DMS53 (cell line): Measurements from ENCODE around the gene TULP1.

Experiments
- DNase-seq: peaks from one replicate; lab custom pipeline; 2025; lab: John Stamatoyannopoulos, UW

Gene TULP1

DNA sequence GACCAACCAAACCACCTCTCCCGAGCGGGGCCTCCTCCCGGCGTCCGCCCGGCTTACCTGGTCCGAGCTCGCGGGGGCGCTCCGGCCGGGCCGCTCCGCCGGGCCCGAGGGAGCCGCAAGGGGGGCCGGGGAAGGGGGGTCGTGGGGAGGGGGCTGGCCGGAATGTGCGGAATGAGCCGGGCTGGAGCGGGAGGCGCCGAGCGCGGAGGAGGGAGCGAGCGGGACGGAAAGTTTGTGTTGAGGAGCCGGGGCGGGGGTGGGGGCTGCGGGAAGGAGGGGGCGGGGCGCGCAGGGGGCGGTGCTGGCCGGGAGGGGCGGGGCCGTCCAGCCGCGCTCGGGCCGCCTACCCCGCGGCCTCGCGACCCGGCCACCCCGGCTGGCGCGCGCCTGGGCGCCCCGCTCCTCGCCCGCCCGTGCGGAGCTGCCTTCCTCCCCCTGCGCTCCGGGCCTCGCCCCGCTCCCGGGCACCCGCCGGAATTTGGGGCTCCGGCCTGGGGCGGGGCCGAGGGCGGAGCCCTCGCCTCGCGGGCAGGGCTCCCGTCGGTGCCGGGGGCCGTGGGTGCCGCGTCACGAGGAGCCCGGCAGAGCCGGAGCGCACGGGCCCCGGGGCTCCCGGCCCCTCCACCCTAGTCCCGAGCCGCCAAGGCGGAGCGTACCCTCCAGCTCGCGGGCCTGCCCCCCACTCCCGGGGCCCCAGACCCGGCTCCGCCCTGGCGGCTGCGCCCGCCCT is 15.7 kb downstream of the TULP1 start, which contains the start of gene TEAD3:
TEAD3 (minus strand) TSS at position 239 of the 730 bp plus-strand sequence.
- DNase-seq, result peak; percentile 72

DNA sequence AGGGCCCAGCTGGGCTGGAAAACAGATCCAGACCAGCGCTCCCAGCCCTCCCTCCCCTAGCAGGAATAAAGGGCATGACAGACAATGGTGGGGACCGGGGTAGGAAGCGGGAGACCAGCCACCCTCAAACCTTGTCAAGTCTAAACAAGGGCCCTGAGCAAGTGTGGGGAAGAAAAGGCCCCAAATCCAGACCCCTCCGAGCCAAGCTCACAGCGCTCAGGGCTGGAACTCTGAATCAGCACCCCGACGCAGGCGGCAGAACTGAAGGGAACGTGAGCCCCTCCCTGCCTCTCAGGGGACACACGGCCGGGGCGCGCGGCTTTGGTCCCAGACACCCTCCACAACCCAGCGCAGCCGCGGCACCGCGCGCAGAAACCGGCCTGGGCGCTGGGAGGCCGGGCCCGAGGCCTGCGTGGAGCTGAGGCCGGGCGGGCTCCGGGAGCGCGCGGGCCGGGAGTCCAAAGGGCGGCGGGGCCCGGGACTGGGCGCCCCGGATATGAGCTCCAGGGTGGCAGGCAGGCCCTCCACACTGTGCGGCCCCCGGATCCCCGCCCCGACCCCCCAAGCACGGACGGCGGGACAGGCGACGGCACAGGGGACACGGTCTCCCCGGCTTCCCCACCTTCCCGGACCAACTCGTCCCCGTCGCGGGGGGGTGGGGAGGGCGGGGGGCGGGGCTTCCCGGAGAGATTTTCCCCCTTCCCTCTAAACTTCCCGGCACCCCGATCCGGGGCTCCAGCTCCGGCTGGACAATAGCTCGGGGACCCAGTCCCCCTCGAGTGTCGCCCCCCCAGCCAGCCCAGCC is 16.5 kb downstream of the TULP1 start:
- peak; percentile 65 for DNase-seq

DNA sequence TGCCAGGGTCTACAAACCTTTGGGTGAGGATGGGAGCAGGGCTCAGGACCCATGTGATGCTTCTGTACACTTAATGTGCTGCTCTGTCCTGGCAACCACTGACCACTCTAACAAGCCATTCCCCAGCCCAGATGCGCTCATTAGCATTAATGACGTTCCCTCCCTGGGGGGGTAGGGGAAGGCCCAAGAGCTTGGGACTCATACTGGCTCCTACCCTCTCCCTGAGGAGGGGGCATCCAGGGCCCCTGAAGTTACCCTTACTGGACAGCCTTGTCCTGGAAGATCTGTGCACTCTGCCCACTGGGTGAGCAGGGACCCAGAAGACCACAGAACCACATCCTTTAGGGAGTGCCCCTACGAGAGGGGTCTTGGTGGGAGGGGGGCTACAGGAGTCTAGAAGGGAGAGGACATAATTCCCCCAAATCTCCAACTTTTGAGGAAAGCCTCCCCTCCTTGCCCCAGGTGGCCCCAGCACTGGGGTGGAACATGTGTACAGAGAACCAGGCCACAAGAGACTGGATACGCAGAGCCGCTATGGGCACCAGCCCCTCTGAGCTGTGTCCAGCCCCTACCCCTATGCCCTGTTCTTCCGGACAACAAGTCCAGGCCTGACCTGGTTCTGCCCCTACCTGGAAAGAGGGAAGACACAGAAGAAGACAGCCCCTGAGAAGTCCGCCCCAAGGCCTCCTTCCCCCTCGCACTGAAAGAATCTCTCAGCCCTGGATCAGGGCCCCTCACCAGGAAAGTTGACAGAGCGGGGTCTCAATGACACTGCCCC is 17.2 kb downstream of the TULP1 start:
- no peak for DNase-seq

DNA sequence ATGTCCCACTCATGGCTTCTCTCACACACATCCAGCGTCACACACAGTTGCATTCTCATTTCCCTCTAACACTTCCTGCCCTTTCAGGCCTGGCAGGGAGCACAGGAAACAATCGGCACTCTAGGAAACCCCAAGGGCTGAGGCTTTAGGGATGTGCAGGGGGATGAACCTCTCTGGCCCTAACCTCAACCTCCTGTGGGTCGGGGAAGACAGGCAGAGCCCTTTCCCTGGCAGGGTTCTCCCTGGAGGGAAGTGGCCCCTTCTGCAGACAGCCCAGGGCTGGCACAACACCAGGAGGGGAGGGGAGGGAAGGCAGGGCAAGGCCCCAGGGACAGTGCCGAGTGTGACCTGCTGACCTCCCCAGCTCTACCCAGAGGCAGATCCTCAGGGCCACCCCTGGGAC is 18.5 kb downstream of the TULP1 start:
- no peak for DNase-seq

DNA sequence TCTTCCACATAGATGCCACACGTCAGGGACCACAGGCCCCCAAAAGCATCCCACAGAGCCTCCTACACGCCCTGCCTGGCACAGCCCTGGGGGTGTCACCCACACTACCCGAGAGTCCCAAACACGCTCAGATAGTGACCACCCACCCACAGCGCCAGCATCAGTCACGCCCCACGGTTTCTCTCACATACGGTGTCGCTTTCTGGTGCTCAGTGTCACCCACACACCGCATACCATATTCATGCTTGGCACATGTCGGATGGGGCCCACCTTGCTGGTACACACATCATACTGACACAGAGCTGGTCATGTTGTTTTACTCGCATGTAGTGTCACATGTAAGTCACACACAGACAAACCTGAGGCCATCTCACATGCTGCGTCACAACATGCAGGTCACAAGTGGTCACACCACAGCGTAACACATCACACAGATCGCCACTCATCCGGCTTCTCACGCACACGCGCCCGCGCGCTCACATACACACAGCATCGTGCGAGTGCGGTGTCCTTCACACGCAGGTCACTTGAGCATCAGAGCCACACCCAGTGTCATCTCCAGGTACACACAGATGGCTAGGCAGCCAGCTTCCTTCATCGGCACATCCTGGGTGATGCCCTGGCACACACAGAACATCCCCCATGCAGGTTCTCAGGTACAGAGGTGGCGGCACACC is 19.3 kb downstream of the TULP1 start:
- DNase-seq, result no peak

DNA sequence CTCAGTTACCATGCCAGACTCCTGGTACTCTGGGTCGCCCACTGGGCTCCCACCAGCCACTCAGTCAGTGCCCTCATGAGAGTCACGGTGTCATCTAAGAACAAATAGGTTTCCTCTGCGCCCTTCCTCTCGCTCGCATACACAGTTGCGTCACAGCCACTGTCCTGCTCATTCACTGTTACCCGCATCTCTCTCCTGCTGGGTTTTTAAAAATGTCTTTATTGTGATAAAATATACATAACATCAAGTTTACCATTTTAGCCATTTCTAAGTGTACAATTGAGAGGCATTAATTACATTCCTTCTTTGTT is 19.8 kb downstream of the TULP1 start:
- no peak for DNase-seq

DNA sequence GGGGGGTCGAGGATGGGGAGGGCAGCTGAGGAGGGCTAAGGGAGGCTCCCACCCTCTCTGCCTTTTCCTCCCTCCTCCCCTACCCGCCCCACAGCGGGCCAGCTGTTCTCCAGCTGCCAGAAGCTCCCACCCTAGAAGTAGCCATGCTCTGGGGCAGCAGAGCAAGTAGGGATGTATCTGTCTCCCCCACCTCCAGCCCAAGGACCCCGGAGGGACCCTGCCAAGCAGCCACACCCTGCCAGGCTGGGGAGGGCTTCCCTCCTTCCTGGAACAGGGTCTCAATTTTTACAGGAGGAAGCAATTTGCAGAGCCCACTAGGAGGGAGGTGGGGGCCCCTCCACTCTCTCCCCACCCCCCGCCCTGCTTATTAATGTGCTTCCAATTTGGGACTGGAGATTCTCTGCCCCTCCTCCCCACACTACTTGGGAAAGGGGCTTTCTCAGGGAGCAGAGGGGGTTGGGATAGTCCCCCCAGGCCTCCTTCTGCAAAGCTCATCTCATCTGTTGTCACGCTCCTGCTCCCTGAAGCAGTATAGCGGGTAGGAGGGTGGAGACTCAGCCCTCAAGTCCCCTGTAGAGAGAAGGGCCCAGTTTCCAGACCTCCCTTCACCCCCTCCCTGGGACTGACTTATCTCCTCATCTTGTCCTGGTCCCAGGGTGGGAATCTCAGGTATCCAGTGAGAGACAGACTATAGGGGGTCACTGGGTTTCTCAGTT is 20.3 kb downstream of the TULP1 start:
- no peak for DNase-seq

DNA sequence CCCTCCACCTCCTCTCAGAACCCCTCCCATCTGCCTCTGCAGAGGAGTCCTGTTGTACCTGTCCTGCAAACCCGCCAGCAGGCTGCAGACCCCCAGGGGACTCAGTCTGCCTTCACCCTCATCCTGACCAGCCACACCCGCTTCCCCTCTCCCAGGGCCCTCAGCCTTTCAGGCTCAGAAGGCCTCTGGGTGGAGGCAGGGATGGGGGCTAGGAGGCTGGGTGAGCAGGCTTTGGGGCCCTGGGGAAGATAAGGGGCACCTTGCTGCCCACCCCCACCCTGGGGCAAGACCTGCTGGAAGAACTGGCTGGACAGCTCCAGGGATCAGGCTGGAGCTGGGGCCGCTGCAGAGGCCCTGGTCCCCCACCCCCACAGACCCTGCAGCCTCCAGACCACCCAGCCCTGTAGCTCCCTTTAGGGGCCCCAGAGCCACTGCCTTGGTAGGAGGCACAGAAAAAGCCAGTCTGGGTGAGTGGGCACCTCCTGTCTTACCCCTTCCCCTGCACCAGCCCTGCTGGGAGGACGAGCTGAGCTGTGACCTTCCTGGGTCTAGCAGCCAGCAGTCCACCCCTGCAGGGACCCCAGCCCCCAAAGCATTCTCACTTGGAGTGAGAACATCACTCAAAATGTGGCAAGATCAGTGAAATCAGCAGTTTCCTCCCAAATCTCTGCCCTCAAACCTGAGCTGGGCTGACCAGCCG is 21.0 kb downstream of the TULP1 start:
- no peak for DNase-seq

DNA sequence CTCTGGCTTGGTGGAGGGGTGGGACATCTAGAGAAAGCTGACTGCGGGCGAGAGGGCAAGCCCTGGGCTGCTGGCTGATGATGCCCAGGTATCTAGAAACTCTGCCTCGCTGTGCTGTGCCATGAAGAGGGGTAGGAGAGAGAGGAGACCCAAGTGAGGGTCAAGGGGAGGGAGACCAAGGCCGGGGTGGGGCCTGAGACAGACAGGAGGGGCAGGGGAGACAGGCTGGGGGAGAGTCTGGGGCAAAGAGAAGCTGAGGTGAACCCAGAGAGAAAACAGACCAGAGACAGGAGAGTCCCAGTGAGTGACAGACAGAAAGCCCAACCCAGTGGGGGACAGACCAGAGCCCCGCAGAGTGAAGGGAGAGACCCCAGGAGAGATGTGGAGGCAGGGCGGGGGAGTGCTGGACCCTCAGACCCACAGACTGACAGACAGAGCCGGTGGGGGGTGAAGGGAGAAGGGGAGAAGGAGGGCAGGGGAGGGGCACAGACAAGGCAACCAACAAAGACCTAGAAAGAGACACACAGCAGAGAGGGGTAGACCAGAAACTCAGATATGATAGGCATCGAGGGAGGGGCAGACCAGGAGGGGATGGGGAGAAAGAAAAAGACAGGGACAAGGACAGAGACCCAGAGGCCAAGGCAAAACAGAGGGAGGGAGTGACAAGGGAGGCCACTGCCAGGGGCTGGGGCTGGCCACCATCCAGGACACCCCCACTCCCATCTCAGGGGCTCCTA is 21.7 kb downstream of the TULP1 start:
- no peak for DNase-seq

DNA sequence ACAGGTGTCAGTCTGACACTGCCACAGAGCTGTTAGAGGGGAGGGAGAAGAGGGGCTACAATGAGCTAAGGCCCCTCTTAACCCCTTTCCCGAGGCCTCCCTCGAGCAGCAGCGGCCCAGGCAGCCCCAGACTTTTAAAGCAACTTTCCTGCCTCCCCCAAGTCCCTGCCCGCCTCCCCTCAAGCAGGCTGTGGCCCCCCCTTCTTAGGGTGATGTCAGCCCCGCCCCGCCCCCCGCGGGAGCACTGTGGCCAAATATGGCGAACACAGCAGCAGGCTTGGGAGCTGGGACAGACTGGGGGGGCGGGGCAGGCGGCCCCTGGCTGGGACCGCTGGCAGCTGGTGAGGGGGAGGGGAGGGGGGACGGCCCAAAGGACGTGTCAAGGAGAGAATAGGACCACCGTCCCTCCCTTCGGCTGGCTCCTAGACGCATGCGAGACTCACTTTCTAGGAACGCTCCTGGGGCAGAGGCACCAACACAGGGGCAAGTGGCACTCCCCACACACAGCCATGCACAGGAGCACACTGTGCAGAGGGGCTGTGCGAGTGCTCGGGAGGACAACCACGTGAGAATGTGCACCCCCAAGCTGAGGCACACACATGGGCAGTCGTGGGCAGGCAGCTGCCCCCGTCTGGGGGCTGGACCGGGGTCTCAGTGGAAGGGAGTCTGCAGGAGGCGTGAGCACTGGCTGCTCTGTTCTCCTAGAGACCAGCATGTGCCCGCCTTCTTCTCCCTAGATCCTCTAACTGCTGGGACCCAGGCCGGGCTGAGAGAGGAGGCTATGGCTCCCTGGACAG is 22.5 kb downstream of the TULP1 start:
- no peak for DNase-seq

DNA sequence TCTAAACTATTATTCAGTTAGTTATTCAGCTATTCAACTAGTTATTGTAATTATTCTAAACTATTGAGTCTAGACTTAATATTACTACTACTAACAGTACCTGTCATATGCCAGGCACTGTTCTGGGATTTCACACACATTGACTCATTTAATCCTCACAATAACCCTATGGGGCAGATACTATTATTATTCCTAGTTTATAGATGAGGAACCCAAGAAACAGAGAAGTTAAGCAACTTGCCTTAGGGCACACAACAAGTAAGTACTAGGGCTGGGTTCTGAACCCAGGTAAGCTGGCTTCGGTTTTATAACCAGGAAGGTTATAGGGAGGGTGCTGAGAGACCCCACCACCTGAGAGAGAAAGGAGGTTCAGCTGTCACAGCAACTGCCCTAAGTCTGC is 23.6 kb downstream of the TULP1 start:
- no peak for DNase-seq

DNA sequence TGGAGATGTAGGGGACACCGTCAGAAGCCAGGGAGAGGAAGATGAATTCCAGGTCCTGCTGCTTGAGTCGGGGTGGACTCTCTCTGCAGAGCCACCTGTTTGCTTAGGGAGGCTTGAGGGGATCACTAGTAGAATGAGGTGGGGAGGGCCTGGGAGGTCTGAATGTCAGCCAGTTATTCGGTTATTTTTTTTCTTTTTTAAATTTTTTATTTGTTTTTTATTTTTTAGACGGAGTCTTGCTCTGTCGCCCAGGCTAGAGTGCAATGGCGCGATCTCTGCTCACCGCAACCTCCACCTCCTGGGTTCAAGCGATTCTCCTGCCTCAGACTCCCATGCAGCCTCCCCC is 24.2 kb downstream of the TULP1 start:
- DNase-seq, result no peak

DNA sequence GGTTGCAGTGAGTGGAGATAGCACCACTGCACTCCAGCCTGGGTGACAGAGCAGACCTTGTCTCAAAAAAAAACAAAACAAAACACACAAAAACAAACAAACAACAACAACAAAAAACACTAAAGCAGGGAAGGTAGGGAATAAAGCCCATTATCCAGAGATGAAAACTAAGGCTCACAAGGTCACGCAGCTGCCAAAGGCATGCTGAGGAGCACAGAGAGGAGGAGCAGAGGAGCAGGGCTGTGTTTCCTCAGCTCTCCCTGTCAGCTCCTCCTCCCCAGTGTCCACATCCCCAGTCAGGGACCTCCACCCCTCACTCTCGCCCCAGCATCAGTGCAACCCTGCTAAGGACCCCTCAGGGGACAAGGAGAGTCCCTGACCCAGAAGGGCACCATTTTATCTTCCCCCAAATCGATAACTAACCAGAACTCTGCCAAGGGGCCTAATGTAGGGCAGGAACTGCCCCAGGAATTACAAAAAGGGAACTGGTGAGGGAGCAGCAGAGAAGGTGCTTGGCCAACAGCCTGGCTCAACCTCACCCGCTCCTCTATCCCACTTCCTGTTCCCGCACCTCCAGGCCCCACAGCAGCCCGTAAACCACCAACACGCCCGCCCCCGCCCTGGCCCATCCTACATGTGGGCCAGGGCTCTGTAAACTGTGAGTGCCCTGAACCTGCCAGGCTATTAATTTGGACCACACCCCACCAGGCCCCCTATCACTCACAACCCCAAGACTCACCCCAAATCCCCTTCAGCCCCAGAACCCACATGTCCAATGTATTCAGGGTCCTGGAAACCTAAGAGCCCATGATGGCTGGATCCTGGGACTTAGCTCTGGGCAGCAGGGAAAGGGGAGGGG is 24.8 kb downstream of the TULP1 start:
- DNase-seq, result no peak

DNA sequence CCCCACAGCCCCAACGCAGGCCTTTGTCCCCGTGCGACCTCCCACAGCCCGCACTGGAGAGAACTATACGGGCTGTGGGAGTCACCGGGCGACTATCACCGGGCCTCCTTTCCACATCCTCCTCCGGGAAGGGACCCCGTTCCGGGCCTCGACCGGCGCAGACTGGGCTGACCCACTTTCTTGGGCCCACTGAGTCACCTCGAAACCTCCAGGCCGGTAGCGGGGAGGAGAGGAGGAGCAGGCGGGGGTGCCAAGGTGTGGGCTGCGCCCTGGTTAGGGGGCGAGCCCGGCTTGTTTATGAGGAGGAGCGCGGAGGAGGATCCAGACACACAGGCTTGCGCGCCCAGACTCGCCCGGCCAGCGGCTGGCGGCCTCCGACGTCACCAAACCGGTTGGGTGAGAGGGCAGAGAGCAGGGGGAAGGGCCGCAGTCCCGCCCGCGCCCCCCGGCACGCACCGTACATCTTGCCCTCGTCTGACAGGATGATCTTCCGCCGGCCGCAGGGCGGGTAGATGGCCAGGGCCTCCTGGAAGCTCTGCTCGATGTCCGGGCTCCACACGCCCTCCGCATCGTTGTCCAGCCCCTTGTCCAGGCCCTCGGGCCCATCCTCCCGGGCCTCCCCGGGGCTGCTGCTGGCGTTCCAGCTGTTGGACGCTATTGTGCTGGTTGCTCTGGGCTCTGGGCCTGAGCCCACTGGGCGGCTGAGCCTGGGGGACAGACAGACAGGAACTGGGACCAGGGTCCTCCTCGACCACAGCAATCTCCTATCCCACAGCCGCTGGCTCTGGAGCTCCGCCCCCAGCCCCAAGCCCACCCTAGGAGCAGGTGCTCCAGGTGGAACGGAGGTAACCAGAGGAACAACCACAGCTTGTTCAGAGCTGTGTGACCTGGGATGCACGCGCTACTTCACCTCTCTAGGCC is 26.4 kb downstream of the TULP1 start:
- DNase-seq, result peak; percentile 24

DNA sequence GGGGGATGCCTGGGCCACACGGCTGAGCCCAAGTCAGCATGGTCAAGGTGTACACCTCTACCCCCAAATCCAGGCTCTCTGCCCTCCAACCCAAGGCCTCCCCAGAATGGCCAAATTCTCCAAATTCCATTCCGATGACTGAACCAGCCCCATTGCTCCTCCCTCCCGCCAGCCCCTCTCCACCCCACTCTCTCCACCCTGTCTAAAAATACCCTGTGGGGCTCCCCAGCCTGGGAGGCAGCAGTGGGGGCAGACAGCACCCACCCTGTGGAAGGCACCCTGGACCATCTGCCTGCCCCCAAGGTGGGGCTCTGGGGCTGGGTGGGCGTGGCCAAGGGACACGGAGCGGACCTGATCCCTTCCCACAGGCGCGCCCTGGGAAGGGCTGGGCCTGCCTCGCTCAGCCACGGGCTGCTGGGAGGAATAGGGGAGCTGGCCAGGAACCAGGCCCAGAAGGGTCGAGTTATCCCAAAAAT is 27.3 kb downstream of the TULP1 start:
- no peak for DNase-seq

DNA sequence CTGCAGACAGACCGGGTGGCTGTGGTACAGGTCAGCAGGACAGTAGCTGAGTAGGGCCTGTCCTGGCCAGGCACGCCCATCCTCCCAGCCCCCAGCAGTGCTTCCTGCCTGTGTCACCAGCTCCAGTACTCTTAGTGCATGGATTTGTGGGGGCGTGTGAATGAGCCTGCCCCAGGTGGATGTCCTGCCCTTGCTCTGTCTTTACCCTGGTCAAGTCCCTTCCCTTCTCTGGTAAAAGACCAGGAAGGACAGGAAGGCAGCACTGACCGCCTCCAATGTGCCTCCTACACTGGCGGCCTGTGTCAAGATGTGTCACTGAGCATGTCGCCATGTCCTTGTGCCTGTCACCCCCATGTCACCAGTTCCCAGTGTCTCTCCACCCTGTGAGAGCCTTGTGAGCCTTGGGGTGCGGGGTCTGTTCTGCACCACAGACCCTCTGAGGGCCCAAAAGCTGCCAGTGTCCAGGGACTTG is 27.7 kb downstream of the TULP1 start:
- DNase-seq, result no peak
